ENCODE measurements around the gene POU6F1.

DNA sequence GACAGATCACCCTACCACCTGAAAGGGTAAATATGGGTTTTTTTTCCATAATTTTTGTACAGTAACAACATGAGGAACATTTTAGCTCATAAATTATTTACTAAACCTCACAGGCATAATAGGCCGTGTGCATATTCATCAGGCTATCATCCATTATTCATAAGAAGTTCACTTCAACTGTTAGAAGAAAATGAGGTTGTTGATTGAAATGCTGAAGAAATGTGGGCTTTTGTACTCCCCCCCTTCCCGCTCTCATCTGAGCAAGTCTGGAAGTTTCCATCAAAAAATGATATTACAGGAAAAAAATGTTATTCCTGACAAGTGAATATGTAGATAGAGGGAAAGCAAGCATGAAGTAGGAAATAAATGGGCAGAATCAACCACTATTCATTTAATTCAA, 7.9 kb upstream of the POU6F1 start:
- TF ChIP-seq YY1 (IDR thresholded peaks at IDR 0.05; ENCODE audit: low read depth) = no peak
- no peak for TF ChIP-seq TAF1 (IDR thresholded peaks at IDR 0.05; ENCODE audit: low read depth)
- TF ChIP-seq USF1 (IDR thresholded peaks at IDR 0.05) = no peak
- TF ChIP-seq RAD21 (IDR thresholded peaks at IDR 0.05; ENCODE audit: low read depth) = no peak
- TF ChIP-seq, protein P1, sequence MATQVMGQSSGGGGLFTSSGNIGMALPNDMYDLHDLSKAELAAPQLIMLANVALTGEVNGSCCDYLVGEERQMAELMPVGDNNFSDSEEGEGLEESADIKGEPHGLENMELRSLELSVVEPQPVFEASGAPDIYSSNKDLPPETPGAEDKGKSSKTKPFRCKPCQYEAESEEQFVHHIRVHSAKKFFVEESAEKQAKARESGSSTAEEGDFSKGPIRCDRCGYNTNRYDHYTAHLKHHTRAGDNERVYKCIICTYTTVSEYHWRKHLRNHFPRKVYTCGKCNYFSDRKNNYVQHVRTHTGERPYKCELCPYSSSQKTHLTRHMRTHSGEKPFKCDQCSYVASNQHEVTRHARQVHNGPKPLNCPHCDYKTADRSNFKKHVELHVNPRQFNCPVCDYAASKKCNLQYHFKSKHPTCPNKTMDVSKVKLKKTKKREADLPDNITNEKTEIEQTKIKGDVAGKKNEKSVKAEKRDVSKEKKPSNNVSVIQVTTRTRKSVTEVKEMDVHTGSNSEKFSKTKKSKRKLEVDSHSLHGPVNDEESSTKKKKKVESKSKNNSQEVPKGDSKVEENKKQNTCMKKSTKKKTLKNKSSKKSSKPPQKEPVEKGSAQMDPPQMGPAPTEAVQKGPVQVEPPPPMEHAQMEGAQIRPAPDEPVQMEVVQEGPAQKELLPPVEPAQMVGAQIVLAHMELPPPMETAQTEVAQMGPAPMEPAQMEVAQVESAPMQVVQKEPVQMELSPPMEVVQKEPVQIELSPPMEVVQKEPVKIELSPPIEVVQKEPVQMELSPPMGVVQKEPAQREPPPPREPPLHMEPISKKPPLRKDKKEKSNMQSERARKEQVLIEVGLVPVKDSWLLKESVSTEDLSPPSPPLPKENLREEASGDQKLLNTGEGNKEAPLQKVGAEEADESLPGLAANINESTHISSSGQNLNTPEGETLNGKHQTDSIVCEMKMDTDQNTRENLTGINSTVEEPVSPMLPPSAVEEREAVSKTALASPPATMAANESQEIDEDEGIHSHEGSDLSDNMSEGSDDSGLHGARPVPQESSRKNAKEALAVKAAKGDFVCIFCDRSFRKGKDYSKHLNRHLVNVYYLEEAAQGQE (IDR thresholded peaks at IDR 0.05; ENCODE audit: low read depth) = no peak
- TF ChIP-seq CREB1 (IDR thresholded peaks at IDR 0.05; ENCODE audit: low read depth) = no peak
- no peak for TF ChIP-seq EGR1 (IDR thresholded peaks at IDR 0.05)
- no peak for TF ChIP-seq TEAD4 (IDR thresholded peaks at IDR 0.05)
- TF ChIP-seq, protein P2, sequence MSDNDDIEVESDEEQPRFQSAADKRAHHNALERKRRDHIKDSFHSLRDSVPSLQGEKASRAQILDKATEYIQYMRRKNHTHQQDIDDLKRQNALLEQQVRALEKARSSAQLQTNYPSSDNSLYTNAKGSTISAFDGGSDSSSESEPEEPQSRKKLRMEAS (IDR thresholded peaks at IDR 0.05) = no peak

All from Ishikawa (cell line).